ENCODE data around the gene ELF2.

The ELF2 gene

DNA sequence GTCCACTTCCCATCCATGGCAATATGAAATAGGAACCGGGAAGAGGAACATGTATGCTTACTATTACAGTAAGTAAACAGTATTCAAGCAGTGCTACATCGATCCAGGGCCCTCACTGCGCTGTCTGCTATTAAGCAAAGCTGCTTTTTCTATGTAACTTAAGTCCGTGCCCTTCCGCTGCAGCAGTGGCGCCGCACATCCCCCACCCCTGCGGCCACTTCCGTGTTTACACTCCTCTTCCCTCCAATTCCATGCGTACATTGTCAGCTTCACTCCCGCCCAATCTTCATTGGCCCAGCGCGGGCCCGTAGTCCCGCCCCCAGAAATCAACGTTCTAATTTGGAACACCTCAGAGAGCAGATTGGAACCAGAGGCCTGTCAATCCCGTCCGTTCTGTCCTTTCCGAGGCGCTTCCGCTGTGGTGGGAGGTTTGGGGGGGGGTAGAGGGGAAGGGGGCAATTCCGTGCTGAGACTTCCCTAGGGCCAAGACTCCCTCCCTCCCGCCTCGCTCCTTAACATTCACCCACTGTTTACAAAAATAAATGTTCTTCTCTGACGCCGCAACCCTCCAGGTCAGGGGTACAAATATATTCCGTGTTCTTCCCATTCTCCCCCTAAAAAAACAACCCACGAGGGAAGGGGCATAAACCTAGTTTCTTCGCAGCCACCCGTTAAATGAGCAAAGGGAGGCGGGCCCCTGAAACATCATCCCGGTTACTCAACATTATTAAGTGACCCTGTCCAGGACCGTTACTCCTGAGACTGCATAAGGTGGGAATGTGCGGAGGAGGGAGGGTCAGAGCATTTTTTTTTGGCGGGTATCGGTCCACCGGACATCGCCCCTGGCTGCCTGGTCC lies 94.0 kb downstream of the ELF2 start (continued):
- TF ChIP-seq, protein P1, sequence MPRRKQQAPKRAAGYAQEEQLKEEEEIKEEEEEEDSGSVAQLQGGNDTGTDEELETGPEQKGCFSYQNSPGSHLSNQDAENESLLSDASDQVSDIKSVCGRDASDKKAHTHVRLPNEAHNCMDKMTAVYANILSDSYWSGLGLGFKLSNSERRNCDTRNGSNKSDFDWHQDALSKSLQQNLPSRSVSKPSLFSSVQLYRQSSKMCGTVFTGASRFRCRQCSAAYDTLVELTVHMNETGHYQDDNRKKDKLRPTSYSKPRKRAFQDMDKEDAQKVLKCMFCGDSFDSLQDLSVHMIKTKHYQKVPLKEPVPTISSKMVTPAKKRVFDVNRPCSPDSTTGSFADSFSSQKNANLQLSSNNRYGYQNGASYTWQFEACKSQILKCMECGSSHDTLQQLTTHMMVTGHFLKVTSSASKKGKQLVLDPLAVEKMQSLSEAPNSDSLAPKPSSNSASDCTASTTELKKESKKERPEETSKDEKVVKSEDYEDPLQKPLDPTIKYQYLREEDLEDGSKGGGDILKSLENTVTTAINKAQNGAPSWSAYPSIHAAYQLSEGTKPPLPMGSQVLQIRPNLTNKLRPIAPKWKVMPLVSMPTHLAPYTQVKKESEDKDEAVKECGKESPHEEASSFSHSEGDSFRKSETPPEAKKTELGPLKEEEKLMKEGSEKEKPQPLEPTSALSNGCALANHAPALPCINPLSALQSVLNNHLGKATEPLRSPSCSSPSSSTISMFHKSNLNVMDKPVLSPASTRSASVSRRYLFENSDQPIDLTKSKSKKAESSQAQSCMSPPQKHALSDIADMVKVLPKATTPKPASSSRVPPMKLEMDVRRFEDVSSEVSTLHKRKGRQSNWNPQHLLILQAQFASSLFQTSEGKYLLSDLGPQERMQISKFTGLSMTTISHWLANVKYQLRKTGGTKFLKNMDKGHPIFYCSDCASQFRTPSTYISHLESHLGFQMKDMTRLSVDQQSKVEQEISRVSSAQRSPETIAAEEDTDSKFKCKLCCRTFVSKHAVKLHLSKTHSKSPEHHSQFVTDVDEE (CRISPR knock-in tag; IDR thresholded peaks at IDR 0.05): no peak

DNA sequence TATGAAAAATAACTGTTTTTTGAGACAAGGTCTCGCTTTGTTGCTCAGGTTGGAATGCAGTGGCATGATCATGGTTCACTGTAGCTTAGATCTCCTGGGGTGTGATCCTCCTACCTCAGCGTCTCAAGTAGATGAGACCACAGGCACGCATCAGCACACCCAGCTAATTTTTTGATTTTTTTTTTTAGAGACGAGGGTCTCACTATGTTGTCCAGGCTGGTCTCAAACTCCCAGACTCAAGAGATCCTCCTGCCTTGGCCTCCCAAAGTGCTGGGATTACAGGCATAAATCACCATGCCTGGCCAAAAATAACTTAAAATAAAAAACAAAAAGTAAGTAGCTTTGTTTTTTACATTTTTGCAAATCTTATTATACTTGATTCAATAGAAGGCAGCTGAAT lies 98.1 kb downstream of the ELF2 start:
- TF ChIP-seq OSR1 (CRISPR knock-in tag; IDR thresholded peaks at IDR 0.05) (no peak), ZNF8 (CRISPR knock-in tag; IDR thresholded peaks at IDR 0.05) (no peak), BACH2 (CRISPR knock-in tag; IDR thresholded peaks at IDR 0.05; ENCODE audit: borderline replicate concordance) (no peak), ZC3H10 (CRISPR knock-in tag; IDR thresholded peaks at IDR 0.05) (no peak), CSDC2 (CRISPR knock-in tag; IDR thresholded peaks at IDR 0.05) (no peak), ESRRG (CRISPR knock-in tag; IDR thresholded peaks at IDR 0.05) (no peak), RARB (CRISPR knock-in tag; IDR thresholded peaks at IDR 0.05) (no peak), ZNF70 (CRISPR knock-in tag; IDR thresholded peaks at IDR 0.05) (no peak), GLIS3 (CRISPR knock-in tag; IDR thresholded peaks at IDR 0.05) (no peak), ISL1 (CRISPR knock-in tag; IDR thresholded peaks at IDR 0.05) (no peak), ARNTL (CRISPR knock-in tag; IDR thresholded peaks at IDR 0.05; ENCODE audit: borderline replicate concordance, low read depth) (no peak)
- TF ChIP-seq, protein P2, sequence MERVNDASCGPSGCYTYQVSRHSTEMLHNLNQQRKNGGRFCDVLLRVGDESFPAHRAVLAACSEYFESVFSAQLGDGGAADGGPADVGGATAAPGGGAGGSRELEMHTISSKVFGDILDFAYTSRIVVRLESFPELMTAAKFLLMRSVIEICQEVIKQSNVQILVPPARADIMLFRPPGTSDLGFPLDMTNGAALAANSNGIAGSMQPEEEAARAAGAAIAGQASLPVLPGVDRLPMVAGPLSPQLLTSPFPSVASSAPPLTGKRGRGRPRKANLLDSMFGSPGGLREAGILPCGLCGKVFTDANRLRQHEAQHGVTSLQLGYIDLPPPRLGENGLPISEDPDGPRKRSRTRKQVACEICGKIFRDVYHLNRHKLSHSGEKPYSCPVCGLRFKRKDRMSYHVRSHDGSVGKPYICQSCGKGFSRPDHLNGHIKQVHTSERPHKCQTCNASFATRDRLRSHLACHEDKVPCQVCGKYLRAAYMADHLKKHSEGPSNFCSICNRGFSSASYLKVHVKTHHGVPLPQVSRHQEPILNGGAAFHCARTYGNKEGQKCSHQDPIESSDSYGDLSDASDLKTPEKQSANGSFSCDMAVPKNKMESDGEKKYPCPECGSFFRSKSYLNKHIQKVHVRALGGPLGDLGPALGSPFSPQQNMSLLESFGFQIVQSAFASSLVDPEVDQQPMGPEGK (CRISPR knock-in tag; IDR thresholded peaks at IDR 0.05; ENCODE audit: borderline replicate concordance): no peak
- ATAC-seq: no peak

DNA sequence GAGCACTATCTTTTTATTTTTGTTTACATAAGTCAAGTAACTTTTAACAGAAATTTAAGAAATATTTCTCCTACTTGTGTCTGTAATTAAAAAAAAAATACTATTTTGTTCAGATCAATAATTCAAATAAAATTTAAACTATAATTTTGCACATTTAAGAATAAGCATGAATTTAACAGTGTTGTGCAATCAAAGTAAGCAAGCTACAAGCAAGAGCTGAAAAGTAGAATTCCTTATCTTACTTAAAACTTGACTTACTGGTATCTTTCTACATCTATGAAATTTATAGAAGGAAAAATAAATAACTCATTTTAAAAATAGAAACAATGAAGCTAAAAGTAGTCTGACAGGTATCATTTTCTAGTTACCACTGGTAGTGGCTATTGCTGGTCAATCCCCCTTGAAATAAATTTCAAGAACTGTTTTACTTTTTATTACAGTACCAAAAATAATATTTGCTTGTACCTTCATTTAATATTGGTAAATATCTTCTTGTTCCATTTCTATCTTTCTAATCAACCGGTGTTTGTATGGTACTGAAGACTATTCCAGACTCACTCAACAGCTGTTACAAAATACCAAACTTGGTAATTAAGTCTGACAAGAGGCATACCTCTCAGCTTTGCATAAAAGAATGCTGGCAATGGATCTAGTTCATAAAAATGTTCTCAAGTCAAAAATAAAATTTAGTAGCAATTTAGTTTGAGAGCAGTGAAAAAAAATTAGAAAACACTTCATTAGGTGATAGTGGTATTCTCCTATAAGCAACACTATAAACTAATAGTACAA lies 99.3 kb downstream of the ELF2 start:
- ATAC-seq: no peak
- TF ChIP-seq OSR1 (CRISPR knock-in tag; IDR thresholded peaks at IDR 0.05) (no peak), ZFP30 (CRISPR knock-in tag; IDR thresholded peaks at IDR 0.05) (no peak), SNAI2 (CRISPR knock-in tag; IDR thresholded peaks at IDR 0.05) (no peak), ZC3H10 (CRISPR knock-in tag; IDR thresholded peaks at IDR 0.05) (no peak), RARB (CRISPR knock-in tag; IDR thresholded peaks at IDR 0.05) (no peak), ZNF565 (CRISPR knock-in tag; conservative IDR thresholded peaks at IDR 0.05; ENCODE audit: low read depth) (no peak), BACH2 (CRISPR knock-in tag; IDR thresholded peaks at IDR 0.05; ENCODE audit: borderline replicate concordance) (no peak), ISL1 (CRISPR knock-in tag; IDR thresholded peaks at IDR 0.05) (no peak), ZNF70 (CRISPR knock-in tag; IDR thresholded peaks at IDR 0.05) (no peak)
- TF ChIP-seq, protein P3, sequence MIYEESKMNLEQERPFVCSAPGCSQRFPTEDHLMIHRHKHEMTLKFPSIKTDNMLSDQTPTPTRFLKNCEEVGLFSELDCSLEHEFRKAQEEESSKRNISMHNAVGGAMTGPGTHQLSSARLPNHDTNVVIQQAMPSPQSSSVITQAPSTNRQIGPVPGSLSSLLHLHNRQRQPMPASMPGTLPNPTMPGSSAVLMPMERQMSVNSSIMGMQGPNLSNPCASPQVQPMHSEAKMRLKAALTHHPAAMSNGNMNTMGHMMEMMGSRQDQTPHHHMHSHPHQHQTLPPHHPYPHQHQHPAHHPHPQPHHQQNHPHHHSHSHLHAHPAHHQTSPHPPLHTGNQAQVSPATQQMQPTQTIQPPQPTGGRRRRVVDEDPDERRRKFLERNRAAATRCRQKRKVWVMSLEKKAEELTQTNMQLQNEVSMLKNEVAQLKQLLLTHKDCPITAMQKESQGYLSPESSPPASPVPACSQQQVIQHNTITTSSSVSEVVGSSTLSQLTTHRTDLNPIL (CRISPR knock-in tag; IDR thresholded peaks at IDR 0.05; ENCODE audit: low read depth): no peak
- TF ChIP-seq, protein P4, sequence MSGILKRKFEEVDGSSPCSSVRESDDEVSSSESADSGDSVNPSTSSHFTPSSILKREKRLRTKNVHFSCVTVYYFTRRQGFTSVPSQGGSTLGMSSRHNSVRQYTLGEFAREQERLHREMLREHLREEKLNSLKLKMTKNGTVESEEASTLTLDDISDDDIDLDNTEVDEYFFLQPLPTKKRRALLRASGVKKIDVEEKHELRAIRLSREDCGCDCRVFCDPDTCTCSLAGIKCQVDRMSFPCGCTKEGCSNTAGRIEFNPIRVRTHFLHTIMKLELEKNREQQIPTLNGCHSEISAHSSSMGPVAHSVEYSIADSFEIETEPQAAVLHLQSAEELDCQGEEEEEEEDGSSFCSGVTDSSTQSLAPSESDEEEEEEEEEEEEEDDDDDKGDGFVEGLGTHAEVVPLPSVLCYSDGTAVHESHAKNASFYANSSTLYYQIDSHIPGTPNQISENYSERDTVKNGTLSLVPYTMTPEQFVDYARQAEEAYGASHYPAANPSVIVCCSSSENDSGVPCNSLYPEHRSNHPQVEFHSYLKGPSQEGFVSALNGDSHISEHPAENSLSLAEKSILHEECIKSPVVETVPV (CRISPR knock-in tag; IDR thresholded peaks at IDR 0.05): no peak
- TF ChIP-seq, protein P2 (CRISPR knock-in tag; IDR thresholded peaks at IDR 0.05; ENCODE audit: borderline replicate concordance): no peak
